T follicular helper cell (primary cell): ENCODE measurements around the gene FLT3LG.
"Not testable (repeated sequence)": the region's sequence is repeated elsewhere in the genome, so short reads cannot be mapped to it uniquely, and the experiment has no call there.

ENCODE experiments used
- DNase-seq: peaks from one replicate; pipeline ENCODE4 v3.0.0-alpha.2; 2020; ENCODE audit warnings: low read depth

The FLT3LG gene

GRCh38 chr19:49440439-49441209, 33.4 kb upstream of the FLT3LG start:
- DNase-seq = no peak

- no peak for DNase-seq
Measured at GRCh38 chr19:49441210-49441959, 32.6 kb upstream of the FLT3LG start, which contains the start of gene SLC17A7. SLC17A7 (minus strand) TSS chr19:49441527; CDS start chr19:49441379, 148 bp downstream.

- no peak for DNase-seq
Measured at GRCh38 chr19:49441960-49442350, 32.1 kb upstream of the FLT3LG start.

- DNase-seq = no peak
Measured at GRCh38 chr19:49442354-49442753, 31.7 kb upstream of the FLT3LG start.

DNA sequence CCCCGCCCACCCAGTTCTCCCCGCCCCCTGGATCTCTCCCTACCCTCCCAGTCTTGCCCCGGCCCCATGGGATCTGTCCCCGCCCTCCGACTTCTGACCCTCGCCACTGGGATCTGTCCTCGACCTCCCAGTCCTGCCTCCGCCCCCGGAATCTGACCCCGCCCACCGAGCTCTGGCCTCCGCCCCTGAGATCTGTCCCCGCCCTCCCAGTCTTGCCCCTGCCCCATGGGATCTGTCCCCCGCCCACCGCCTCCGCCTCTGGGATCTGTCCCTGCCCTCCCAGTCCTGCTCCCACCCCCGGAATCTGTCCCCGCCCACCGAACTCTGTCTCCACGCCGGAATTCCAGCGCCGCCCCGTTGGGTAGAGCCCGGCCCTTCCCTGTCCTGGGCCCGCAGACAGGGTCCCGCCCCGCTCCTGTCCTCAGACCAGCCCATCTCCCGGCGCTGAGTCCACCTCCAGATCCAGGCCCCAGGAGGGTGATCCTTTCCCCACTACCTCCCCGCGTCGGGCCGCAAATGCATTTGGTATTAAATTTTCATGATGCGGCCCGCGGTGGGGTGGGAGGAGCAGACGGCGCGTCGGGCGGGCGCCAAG, 31.1 kb upstream of the FLT3LG start:
- DNase-seq = peak; percentile 37

GRCh38 chr19:49443366-49444099, 30.5 kb upstream of the FLT3LG start:
- DNase-seq = peak; percentile 89

DNA sequence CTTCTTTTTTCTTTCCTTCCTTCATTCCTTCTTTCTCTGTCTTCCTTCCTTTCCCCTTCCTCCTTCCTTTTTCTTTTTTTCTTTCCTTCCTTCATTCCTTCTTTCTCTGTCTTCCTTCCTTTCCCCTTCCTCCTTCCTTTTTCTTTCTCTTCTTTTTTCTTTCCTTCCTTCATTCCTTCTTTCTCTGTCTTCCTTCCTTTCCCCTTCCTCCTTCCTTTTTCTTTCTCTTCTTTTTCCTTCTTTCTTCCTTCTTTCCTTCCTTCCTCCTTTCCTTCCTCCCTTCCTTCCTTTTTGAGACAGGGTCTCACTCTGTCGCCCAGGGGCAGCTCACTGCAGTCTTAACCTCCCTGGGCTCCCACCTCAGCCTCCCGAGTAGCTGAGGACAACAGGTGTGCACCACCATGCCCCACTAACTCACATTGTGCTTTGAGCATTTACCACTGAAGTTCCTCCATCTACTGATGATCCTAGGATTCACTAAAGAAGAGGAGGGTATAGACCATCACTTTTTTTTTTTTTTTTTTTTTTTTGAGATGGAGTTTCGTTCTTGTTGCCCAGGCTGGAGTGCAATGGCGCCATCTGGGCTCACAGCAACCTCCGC, 29.8 kb upstream of the FLT3LG start:
- DNase-seq = not testable (repeated sequence)

- no peak for DNase-seq
Measured at GRCh38 chr19:49445997-49446396, 28.0 kb upstream of the FLT3LG start.

- no peak for DNase-seq
Measured at GRCh38 chr19:49447485-49448431, 26.3 kb upstream of the FLT3LG start.

- DNase-seq = no peak
Measured at GRCh38 chr19:49448432-49448786, 25.6 kb upstream of the FLT3LG start.

- DNase-seq = no peak
Measured at GRCh38 chr19:49450405-49450804, 23.6 kb upstream of the FLT3LG start.

DNA sequence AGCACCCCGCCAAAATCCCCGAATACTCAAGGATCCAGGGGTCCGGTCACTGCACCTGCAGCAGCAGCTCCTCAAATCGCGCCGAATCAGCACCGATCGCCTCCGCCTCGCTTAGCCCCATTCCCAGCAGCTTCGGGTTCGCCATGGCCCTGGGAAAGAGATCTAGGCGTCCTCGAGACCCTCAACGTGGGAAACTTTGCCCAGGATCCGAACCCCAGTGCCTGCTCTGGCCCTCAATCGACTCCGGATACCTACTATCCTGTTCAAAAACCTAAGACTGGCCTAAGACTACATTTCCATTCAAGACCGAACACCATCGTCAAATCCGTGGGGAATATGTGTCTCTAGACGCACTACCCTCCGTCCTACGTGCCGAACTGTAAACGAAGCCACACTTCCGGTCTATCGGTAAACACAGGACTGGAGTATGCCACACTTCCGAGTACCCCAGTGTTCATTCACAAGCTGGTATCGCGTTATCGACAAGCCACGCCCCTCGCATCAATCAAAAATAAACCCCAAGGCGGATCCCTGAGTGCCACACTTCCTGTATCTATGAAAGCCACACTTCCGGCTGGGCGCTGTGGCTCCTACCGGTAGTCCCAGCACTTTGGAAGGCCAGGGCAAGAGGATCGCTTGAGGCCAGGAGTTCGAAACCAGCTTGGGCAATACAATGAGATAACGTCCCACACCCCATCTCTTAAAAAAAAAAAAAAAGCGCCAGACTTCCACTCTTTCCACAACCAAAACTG, 22.4 kb upstream of the FLT3LG start, which contains the start of gene PIH1D1:
Gene PIH1D1 (minus strand): TSS at position 385 of the 752 bp plus-strand sequence. CDS start 240 bp downstream, at position 145.
- peak; percentile 91 for DNase-seq

- peak; percentile 97 for DNase-seq
Measured at GRCh38 chr19:49453013-49453756, 20.8 kb upstream of the FLT3LG start, which contains the start of gene ALDH16A1. ALDH16A1 (plus strand) TSS chr19:49453225; CDS start chr19:49453332, 107 bp downstream.

GRCh38 chr19:49453757-49454240, 20.2 kb upstream of the FLT3LG start:
- no peak for DNase-seq

- no peak for DNase-seq
Measured at GRCh38 chr19:49455773-49456172, 18.2 kb upstream of the FLT3LG start.

- DNase-seq = no peak
Measured at GRCh38 chr19:49456326-49456725, 17.7 kb upstream of the FLT3LG start.

DNA sequence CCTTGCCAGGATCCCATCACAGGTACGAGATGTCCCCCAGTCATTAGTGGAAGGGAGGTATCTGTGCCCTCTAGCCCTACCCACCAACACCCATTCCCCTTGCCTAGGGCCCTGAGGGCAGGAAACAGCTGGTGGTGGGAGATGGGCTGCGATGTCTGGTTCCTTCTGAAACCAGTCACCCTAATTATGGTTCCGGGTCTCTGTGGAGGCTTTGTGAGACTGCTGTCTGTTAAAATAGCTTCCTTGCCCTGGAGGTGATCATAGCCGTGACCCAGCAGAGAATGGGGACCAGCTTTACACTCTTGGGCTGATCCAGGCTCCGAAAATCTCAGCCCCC, 15.5 kb upstream of the FLT3LG start:
- DNase-seq = no peak

GRCh38 chr19:49459388-49459787, 14.6 kb upstream of the FLT3LG start:
- no peak for DNase-seq

DNA sequence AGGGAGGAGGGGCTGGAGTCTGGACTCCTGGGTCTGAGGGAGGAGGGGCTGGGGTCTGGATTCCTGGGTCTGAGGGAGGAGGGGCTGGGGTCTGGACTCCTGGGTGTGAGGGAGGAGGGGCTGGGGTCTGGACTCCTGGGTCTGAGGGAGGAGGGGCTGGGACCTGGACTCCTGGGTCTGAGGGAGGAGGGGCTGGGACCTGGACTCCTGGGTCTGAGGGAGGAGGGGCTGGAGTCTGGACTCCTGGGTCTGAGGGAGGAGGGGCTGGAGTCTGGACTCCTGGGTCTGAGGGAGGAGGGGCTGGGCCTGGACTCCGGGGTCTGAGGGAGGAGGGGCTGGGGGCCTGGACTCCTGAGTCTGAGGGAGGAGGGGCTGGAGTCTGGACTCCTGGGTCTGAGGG, 12.9 kb upstream of the FLT3LG start:
- not testable (repeated sequence) for DNase-seq
